ENCODE results near the gene PPP1R1B.
A peak's percentile ranks its signal among the peaks of the same experiment; 100 is the strongest.

The PPP1R1B gene

DNA sequence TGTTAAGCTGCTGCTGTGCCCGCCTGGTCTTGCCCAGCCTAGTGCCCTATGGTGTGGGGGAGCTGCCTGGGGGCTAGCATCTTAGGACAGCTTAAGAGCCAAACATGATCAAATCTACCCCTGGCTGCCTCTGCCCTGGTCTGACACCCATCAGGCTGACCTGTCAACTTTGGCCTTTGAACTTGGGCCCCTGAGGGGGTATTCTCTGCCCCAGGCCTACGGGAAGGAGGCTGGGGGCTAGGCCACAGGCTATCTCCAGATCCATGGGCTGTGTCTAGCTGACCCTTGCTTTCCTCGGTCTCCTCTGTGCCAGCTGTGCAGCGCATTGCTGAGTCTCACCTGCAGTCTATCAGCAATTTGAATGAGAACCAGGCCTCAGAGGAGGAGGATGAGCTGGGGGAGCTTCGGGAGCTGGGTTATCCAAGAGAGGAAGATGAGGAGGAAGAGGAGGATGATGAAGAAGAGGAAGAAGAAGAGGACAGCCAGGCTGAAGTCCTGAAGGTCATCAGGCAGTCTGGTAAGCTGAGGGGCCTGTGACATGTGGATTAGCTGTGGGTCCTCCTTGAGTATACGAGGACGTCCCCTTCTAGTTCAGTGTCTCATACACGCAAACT is 6.9 kb downstream of the PPP1R1B start:
- DNase-seq (ENCODE audit: low read depth in 2 of 2): no peak

- no peak for DNase-seq (ENCODE audit: low read depth in 2 of 2)
Observed at GRCh38 chr17:39634384-39634871, 7.7 kb downstream of the PPP1R1B start.

GRCh38 chr17:39635614-39636176 is 8.9 kb downstream of the PPP1R1B start:
- DNase-seq (ENCODE audit: low read depth in 2 of 2): no peak

GRCh38 chr17:39636587-39636926 is 9.8 kb downstream of the PPP1R1B start:
- DNase-seq (ENCODE audit: low read depth in 2 of 2): no peak

- peak; percentile 71 to 93 for DNase-seq (ENCODE audit: low read depth in 2 of 2)
Observed at GRCh38 chr17:39636927-39637736, 10.4 kb downstream of the PPP1R1B start, which contains the start of gene STARD3. STARD3 (plus strand) TSS chr17:39637144; CDS start chr17:39653532, 16,388 bp downstream.

- no peak for DNase-seq (ENCODE audit: low read depth in 2 of 2)
Observed at GRCh38 chr17:39638317-39638716, 11.6 kb downstream of the PPP1R1B start.

GRCh38 chr17:39639043-39639442 is 12.3 kb downstream of the PPP1R1B start:
- DNase-seq (ENCODE audit: low read depth in 2 of 2): no peak

DNA sequence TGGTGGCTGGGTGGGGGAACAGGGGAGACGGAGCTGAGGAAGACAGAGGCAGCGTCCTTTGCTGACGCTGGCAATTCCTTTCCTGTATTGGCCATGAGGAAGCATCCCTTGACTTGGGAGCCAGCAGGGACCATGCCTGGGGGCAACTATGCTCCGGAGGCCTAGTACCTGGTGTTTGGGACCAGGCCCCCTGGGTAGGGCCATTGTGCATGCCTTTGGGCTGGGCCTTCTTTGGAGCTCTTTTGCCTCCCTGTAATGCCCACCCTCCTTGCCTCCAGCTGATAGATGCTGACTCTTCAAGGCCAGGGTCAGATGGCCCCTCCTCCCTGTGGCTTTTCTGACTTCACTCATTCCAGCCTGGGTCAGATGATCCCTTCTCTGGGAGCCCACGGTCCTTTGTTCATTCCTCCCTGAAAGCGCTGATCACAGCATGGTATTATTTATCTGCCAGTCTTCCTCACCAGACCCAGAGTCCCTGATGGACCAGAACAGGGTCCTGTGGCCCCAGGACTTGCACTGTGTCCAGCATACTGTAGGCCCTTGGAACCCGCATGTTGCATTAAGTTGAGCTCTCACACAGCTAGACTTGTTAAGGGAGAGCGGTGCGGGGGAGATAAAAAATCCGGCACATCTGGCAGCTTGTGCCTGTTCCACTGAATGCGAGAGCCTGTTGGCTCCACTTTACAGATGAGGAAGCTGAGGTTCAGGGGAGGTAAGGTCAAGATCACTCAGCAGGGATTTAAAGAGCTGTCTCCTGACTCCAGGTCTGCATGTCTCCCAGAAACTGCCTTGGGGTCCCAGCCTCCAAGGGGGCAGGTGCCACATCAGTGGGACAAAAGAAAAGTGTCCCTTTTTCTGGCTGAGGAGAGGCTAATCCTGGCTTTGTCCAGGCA is 13.1 kb downstream of the PPP1R1B start:
- DNase-seq (ENCODE audit: low read depth in 2 of 2): no peak

GRCh38 chr17:39640591-39641031 is 13.9 kb downstream of the PPP1R1B start:
- no peak for DNase-seq (ENCODE audit: low read depth in 2 of 2)

DNA sequence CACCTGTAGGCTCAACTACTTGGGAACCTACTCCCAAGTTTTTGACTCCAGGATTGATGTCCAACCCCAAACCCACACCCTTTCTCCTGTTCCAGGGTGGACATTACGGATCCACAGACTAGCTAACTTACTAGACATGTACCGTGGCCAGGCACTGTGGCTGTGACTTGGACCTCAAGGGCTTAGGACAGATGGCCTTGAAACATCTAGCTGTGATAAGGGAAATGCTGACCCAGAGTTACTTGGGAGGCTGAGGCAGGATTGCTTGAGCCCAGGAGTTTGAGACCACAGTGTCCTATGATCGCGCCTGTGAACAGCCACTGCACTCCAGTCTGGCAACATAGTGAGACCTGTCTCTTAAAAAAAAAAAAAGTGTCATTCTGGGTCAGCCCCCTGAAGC is 14.3 kb downstream of the PPP1R1B start:
- no peak for DNase-seq (ENCODE audit: low read depth in 2 of 2)

GRCh38 chr17:39641883-39642282 is 15.1 kb downstream of the PPP1R1B start:
- no peak for DNase-seq (ENCODE audit: low read depth in 2 of 2)

- no peak for DNase-seq (ENCODE audit: low read depth in 2 of 2)
Observed at GRCh38 chr17:39642291-39643074, 15.7 kb downstream of the PPP1R1B start.

- DNase-seq (ENCODE audit: low read depth in 2 of 2): no peak
Observed at GRCh38 chr17:39643271-39643670, 16.5 kb downstream of the PPP1R1B start.

- DNase-seq (ENCODE audit: low read depth in 2 of 2): no peak
Observed at GRCh38 chr17:39647256-39647655, 20.5 kb downstream of the PPP1R1B start.

GRCh38 chr17:39648616-39649366 is 22.0 kb downstream of the PPP1R1B start:
- DNase-seq (ENCODE audit: low read depth in 2 of 2): no peak

DNA sequence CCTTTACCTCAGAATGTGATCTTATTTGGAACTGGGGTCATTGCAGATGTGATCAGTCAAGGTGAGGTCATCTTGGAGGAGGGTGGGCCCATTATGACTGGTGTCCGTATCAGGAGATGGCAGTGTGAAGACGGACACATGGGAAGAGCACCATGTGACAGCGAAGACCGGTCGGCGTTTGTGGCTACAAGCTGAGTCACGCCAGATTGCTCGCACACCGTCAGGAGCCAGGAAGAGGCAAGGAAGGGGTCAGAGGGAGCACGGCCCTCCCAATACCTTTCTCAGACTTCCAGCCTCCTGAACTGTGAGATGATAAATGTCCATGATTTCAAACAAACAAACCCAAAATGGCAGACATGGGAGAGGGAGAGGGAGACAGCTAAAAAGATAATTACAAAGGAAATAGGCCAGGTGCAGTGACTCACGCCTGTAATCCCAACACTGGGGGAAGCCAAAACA is 23.4 kb downstream of the PPP1R1B start:
- DNase-seq (ENCODE audit: low read depth in 2 of 2): no peak

DNA sequence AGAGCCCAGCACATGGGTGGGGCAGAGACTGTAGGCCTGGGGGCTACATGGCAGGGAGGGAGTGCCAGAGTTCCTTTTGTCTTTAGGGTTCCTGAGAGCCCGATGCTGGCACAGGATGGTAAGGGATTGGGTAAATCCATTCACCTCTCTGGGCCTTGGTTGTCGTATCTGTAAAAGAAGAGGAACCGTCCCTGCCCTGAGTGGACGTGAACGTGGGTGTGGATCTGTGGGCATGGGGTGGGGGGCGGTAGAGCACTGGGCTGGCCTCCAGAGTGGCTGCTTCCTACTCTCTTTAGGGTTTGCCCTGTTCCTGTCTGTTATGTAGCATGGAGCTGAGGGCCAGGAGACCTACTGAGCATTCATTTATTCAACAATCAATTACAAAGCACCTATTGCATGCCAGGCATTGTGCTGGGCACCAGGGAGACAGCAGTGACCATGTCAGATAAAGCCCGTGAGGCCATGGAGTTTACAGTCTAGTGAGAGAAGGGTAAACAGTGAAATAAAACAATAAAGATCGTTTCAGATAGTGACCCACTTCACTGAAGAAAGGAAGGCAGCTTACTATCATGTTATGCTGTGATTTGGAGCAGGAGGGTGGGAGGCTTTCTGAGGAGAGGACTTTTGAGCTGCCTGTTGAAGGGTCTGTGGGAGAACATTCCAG is 25.3 kb downstream of the PPP1R1B start:
- no peak for DNase-seq (ENCODE audit: low read depth in 2 of 2)

GRCh38 chr17:39652587-39653315 is 26.0 kb downstream of the PPP1R1B start:
- no peak for DNase-seq (ENCODE audit: low read depth in 2 of 2)

GRCh38 chr17:39653316-39653661 is 26.5 kb downstream of the PPP1R1B start:
- DNase-seq (ENCODE audit: low read depth in 2 of 2): no peak
